ENCODE data around the gene HAS3.

Gene HAS3

DNA sequence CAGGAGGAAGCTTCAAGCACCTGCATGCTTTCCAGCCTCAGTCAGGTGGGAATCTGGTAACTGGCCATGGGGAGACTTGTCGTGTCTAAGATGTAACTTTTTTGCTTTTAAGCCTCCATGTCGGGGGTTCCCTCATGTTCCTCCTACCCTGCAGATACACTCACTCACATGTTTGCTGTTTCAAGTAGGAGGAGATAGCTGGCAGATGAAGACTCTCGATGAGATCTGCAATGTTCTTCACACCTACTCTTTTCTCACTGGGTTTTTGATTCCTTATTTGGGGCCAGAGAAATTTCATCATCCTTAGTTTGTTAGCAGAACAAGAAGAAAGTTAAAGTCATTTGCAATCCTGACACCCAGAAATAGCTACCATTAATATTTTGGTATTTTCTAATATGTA is 51.7 kb downstream of the HAS3 start:
- TF ChIP-seq, protein P1, sequence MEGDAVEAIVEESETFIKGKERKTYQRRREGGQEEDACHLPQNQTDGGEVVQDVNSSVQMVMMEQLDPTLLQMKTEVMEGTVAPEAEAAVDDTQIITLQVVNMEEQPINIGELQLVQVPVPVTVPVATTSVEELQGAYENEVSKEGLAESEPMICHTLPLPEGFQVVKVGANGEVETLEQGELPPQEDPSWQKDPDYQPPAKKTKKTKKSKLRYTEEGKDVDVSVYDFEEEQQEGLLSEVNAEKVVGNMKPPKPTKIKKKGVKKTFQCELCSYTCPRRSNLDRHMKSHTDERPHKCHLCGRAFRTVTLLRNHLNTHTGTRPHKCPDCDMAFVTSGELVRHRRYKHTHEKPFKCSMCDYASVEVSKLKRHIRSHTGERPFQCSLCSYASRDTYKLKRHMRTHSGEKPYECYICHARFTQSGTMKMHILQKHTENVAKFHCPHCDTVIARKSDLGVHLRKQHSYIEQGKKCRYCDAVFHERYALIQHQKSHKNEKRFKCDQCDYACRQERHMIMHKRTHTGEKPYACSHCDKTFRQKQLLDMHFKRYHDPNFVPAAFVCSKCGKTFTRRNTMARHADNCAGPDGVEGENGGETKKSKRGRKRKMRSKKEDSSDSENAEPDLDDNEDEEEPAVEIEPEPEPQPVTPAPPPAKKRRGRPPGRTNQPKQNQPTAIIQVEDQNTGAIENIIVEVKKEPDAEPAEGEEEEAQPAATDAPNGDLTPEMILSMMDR (IDR thresholded peaks at IDR 0.05), result no peak

DNA sequence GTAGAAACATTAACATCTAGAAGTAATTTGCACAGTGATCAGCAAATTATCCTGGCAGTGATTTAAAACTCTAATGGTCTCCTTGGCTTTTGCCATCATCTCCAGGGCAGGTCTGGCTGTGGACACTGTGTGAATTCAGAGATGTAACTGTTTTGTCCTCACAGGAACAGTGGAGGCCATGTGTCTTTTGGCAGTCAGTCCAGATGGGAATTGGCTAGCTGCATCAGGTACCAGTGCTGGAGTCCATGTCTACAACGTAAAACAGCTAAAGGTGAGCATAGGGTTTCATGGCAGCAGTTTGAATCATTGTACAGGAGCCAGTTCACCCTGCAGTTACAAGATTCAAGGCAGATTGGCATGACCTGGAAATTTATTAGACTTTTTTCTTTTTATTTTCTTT is 54.7 kb downstream of the HAS3 start:
- TF ChIP-seq, protein P1 (IDR thresholded peaks at IDR 0.05), result no peak

DNA sequence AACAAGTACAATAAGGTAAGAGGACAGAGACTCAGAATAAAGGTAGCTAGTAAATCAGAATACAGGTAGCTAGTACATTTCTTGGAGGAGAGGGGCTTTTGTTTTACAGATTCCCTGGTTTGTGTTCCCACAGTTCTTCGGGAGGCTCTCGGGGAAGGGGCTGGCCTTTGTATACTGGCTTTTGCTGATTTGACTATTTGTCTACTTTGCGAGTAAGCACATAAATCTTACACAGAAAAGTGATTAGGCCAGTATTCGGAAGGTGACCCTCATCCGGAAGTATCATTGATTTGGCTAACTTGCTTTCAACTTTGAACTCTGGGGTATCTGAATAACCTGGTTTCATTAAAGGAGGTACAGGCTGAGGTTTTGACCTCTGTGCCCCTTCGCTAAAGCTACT is 60.1 kb downstream of the HAS3 start:
- TF ChIP-seq, protein P1 (IDR thresholded peaks at IDR 0.05), result no peak

DNA sequence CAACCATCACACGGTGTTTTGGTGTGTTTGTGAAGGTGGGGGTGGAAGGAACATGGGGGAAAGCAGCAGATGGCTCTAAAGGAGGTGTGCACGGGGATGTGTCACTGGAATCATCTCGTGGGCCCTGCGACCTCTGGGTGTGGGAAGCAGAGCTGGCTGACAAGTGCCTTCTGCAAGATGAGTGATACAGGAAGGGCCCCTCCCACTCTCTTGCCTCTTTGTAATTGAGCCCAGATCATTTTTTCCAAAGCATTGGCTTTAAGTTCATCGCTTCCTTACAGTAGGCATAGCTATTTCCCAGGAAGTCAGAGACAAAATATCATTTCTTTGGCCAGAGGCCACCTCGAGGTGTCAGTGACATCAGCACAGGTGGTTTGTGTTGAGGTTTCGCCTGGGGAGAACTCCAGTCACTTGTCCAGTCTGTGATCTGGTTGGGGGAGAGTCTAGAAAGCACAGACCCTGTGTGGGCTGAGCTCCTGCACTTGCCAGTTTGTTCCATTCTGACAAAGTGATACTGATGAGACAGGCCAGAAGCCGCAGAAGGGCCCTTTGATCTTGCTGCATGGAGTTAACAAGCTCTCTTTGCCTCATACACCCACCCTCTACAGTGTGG is 60.9 kb downstream of the HAS3 start:
- TF ChIP-seq, protein P1 (IDR thresholded peaks at IDR 0.05), result no peak

GRCh38 chr16:69166946-69167930 is 61.8 kb downstream of the HAS3 start:
- TF ChIP-seq, protein P1 (IDR thresholded peaks at IDR 0.05), result no peak
